GM21390 (cell line): Measurements from ENCODE around the gene FOLR1.

ENCODE experiments used
- ATAC-seq: cut with Tn5 transposase; IDR thresholded peaks from one replicate; pipeline ENCODE4 v1.9.1; 2021; ENCODE audit not compliant: unreplicated experiment

Gene FOLR1

DNA sequence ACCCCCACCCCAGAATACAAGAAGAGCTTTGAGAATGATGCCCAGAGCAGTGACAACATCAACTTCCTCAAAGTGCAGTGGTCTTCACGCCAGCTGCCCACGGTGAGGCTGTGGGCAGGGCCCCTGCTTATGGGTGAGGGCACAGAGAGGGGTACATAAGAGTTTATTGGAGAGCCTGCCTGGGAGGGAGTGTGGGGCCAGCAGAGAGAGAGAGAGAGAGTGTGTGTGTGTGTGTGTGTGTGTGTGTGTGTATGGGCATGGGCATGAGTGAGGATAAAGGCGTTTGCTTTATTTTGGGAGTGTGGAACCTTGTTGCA lies 42.5 kb downstream of the FOLR1 start:
- no peak for ATAC-seq

GRCh38 chr11:72234920-72235319 lies 43.0 kb downstream of the FOLR1 start:
- no peak for ATAC-seq

DNA sequence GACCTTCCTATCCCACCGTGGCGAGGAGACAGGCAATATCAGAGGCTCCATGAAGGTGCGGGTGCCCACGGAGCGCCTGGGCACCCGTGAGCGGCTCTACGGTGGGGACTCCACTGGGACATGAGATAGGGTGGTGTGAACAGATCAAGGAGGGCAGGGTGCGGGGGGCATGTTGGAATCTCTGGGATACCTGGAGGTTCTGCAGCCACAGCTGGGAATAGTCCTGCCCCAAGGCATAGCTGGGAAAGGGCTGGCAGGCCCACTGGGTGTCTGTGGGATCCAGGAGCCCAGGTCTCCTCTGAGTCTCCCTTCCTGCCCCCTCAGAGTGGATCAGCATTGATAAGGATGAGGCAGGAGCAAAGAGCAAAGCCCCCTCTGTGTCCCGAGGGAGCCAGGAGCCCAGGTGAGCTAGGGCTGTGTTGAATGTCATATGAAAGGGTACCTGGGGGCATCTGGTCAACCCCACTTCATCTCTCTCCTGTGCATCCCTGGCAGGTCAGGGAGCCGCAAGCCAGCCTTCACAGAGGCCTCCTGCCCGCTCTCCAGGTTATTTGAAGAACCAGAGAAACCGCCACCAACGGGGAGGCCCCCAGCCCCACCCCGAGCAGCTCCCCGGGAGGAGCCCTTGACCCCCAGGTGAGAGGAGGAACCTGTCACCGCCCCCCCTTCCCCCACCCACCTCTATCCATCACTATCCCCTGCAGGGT lies 43.6 kb downstream of the FOLR1 start:
- no peak for ATAC-seq

DNA sequence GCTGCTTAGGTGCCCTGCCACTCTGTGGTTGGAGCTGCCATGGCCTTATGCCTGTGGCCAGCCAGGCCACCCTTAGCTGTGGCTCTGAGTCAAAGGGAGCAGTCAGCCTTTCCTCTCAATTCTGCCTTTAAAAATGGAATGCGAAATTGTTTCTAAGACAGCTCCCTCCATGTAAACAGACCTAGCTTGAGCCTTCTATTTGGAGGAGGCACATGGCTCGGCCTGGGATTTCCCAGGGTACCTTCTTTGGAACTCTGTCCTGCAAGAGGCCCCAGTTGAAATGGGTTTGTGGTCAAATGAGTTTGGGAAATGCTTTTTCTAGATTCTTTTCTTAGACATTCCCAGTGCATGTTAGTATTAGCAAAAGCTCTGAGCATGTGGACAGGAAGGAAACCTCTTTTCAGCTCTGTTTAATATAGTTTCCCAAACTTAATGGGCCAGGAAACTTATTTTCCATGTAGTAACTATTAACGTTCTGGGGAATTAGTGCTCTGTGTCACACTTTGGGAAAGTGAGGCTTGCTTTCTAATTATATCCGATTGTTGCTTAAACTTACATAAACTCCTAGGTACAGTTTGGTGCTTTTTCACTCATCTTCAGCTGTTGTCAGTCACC lies 44.2 kb downstream of the FOLR1 start:
- ATAC-seq, result no peak

DNA sequence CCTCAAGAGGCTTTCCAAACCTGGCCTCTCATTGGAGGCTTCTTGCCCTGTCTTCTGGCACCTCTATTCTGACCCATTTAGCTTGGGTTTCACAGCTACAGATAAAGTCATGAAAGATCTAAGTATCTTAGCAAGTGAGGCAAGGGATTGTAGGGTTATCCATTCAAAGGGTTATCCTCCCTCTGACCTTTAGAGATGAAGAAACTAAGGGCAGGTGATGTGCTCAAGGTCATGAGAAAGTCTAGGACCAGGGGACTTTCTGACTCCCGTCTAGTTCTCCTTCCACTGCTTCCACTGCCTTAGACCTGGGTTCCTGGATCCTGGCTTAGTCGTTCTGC lies 44.8 kb downstream of the FOLR1 start:
- ATAC-seq, result no peak

DNA sequence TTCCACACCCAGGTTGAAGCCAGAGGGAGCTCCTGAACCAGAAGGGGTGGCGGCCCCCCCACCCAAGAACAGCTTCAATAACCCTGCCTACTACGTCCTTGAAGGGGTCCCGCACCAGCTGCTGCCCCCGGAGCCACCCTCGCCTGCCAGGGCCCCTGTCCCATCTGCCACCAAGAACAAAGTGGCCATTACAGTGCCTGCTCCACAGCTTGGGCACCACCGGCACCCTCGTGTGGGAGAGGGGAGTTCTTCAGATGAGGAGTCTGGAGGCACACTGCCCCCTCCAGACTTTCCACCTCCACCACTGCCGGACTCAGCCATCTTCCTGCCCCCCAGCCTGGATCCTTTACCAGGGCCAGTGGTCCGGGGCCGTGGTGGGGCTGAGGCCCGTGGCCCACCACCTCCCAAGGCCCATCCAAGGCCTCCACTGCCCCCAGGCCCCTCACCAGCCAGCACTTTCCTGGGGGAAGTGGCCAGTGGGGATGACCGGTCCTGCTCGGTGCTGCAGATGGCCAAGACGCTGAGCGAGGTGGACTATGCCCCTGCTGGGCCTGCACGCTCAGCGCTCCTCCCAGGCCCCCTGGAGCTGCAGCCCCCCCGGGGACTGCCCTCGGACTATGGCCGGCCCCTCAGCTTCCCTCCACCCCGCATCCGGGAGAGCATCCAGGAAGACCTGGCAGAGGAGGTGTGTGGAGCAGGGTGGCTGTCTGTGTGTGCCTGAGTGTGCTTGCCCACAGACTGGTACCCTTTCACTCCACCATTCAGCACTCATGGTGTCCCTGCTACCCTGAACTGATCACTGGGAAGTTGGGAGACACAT lies 45.4 kb downstream of the FOLR1 start:
- ATAC-seq, result no peak

GRCh38 chr11:72238040-72238450 lies 46.1 kb downstream of the FOLR1 start:
- no peak for ATAC-seq

GRCh38 chr11:72238492-72239312 lies 46.8 kb downstream of the FOLR1 start:
- ATAC-seq, result no peak

DNA sequence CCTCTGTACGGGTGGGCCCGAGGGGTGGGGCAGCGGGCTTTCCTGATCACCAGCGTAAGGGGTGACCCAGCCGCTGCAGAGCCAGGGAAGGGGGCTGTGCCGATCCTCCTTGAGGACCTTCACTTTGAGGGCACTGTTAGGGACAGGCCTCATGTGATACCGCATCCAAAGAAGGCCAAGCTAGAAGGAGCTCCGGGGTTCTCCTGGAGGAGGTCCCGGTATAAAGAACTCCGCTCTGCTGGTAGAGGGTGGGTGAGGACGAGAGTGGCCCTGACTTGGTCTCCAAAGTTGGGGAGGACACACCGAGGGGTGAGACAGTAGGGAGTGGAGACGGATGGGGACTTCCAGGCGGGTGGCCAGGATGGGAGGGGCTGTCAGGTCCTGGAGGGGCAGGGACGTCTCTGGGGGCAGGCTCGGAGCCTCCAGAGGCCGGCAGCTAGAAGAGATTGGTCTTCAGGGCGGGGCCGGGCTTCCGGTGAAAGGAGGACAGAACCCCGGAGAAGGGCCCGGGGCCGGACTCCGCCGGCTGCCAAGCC lies 47.4 kb downstream of the FOLR1 start:
- no peak for ATAC-seq

DNA sequence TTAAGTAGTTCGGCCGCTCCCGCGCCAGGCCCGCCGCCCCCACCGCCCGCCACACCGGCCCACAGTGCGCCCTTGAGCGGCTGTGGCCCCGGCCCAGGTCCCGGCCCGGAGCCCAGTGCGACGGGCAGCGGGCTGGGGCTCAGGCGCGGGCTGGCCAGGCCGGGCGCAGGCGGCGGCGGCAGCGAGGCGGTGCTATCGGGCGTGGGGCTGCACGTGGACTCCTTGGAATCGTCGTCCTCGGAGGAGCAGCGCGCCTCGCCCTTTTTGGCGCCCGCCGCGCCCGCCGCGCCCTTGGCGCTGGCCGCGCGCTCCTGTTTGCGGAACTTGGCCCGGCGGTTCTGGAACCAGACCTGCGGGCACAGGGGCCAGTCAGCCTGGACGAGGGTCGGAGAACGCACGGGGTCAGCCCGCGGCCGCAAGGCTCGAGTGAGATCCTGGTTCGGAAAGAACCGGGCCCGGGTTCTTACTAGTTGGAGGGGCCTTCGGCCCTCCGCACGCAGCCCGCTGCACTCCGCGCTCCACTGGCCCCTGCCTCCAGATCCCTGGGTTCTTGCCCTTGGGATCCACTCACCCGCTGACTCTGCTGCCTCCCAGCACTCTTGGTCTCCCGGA lies 48.0 kb downstream of the FOLR1 start:
- no peak for ATAC-seq

- no peak for ATAC-seq
Measured at GRCh38 chr11:72240461-72241290, 48.7 kb downstream of the FOLR1 start.

- no peak for ATAC-seq
Measured at GRCh38 chr11:72241291-72241781, 49.4 kb downstream of the FOLR1 start.

- no peak for ATAC-seq
Measured at GRCh38 chr11:72242141-72242540, 50.2 kb downstream of the FOLR1 start.

- ATAC-seq, result no peak
Measured at GRCh38 chr11:72243173-72244059, 51.5 kb downstream of the FOLR1 start.

GRCh38 chr11:72244060-72244360 lies 52.1 kb downstream of the FOLR1 start, which contains the start of gene PHOX2A:
Gene PHOX2A (minus strand): TSS chr11:72244176. CDS start chr11:72244004, 172 bp downstream.
- ATAC-seq, result no peak

DNA sequence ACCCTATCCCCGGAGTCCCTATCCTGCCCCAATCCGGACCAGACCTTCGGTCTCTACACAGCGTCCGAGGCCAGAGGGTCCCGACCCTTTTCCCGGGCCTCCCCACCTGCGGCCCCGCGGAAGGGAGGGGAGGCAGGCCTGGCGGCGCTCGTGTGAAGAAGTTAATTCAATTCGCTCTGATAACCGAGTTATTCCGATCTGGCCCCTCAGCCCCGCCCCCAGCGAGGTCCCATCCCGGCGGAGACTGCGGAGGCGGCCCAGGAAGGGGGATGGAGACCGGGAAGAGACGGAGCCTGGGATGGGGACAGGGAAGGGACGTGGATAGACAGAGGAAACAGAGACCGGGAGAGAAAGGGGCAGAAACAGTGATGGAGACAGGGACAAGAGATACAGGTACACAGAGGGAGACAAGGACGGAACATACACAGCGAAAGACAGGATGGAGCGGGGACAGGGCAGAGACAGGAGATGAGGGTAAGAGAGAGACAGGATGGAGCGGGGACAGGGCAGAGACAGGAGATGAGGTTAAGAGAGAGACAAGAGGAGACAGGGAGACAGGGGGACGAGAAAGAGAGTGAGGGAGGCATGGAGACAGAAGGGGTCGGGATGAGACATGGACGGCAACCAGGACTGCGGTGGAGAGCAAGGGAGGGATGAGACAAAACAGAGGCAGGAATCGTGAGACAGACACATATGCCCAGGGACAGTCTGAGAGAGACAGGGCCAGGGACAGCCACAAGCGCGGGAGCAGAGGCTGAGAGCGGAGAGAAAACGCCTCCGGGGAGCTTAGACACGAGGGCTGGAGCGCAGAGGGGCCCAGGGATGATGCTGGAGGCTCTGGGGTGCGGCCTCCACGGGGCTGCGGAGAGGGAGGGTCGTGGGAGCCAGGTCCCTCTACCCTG lies 52.7 kb downstream of the FOLR1 start:
- ATAC-seq, result no peak

DNA sequence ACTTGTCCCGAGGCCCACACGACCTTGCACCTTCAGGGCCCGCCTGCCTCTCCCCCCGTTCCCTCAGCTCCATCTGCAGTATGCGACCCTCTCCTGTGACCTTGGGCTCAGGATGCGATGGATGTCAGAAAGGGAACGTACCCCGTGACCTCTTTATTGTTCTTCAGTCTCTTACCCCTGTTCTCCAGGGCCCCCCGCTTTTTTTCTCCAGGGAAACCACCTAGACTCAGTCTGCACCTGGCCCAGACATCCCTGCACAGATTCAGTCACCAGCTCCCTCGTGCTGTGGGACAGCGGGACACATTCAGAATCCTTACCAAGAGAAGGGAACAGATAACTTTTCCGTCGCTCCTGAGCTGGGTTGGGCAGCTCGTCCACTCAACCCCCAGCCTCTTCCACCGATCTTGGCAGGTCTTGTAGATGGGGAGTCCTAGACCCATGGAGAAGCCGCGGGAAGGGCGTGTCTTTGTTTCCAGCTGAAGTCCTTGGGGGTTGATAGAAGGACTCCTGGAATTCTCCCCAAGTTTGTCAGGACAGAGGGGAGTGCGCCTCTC lies 53.4 kb downstream of the FOLR1 start:
- ATAC-seq, result no peak
